ENCODE measurements around the gene GLB1L2. TPM values are rescaled to one million over a fixed set of nuclear protein-coding genes. Genes with fewer than 3 reads are reported as not detected.

The GLB1L2 gene
- polyA plus RNA-seq, 1 experiment = 0.11 TPM

DNA sequence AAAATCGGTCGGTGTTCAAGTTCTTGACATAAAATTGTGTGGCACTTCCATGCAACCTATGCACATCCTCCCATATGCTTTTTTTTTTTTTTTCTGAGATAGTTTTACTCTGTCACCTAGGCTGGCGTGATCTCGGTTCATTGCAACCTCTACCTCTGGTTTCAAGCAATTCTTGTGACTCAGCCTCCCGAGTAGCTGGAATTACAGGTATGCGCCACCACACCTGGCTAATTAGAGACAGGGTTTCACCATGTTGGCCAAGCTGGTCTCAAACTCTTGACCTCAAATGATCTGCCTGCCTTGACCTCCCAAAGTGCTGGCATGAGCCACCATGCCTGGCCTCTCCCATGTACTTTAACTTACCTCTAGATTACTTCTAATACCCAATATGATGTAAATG, 40.6 kb upstream of the GLB1L2 start:
- H3K27ac ChIP-seq (ENCODE audit: low read depth, low read length) = no peak overlapping the region
- H3K27me3 ChIP-seq (ENCODE audit: control insufficient read depth, insufficient read depth, low read length) = no peaks in the 10 kb centered on the region
- H3K9me3 ChIP-seq (ENCODE audit: control insufficient read depth, insufficient read depth, low read length) = no peaks in the 10 kb centered on the region; the same call in 1 of the 2 replicates
- CTCF ChIA-PET = interaction anchor here (0.6 kb wide), 1 partner anchor 550 kb away, joined by 4 read pairs; no protein-coding TSS in a partner anchor
- DNase-seq (ENCODE audit: low read depth, low spot score) = no peak
- no peak overlapping the region for H3K4me3 ChIP-seq (ENCODE audit: low read depth, low read length)
- TF ChIP-seq, protein P1, sequence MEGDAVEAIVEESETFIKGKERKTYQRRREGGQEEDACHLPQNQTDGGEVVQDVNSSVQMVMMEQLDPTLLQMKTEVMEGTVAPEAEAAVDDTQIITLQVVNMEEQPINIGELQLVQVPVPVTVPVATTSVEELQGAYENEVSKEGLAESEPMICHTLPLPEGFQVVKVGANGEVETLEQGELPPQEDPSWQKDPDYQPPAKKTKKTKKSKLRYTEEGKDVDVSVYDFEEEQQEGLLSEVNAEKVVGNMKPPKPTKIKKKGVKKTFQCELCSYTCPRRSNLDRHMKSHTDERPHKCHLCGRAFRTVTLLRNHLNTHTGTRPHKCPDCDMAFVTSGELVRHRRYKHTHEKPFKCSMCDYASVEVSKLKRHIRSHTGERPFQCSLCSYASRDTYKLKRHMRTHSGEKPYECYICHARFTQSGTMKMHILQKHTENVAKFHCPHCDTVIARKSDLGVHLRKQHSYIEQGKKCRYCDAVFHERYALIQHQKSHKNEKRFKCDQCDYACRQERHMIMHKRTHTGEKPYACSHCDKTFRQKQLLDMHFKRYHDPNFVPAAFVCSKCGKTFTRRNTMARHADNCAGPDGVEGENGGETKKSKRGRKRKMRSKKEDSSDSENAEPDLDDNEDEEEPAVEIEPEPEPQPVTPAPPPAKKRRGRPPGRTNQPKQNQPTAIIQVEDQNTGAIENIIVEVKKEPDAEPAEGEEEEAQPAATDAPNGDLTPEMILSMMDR (IDR thresholded peaks at IDR 0.05; ENCODE audit: low read depth, low read length) = no peak
- POLR2A ChIA-PET = interaction anchor here (0.6 kb wide), 1 partner anchor 18 kb away, joined by 3 read pairs; no protein-coding TSS in a partner anchor

- H3K27ac ChIP-seq (ENCODE audit: low read depth, low read length) = no peak overlapping the region
- H3K4me3 ChIP-seq (ENCODE audit: low read depth, low read length) = no peak overlapping the region
- H3K27me3 ChIP-seq (ENCODE audit: control insufficient read depth, insufficient read depth, low read length) = no peaks in the 10 kb centered on the region
- H3K9me3 ChIP-seq (ENCODE audit: control insufficient read depth, insufficient read depth, low read length) = no peaks in the 10 kb centered on the region; the same call in 1 of the 2 replicates
- no peak for DNase-seq (ENCODE audit: low read depth, low spot score)
- POLR2A ChIA-PET = no interaction called here
- CTCF ChIA-PET = no interaction called here
- TF ChIP-seq, protein P1 (IDR thresholded peaks at IDR 0.05; ENCODE audit: low read depth, low read length) = no peak
These were observed 39.1 kb upstream of the GLB1L2 start for GRCh38 chr11:134292661-134293060.

DNA sequence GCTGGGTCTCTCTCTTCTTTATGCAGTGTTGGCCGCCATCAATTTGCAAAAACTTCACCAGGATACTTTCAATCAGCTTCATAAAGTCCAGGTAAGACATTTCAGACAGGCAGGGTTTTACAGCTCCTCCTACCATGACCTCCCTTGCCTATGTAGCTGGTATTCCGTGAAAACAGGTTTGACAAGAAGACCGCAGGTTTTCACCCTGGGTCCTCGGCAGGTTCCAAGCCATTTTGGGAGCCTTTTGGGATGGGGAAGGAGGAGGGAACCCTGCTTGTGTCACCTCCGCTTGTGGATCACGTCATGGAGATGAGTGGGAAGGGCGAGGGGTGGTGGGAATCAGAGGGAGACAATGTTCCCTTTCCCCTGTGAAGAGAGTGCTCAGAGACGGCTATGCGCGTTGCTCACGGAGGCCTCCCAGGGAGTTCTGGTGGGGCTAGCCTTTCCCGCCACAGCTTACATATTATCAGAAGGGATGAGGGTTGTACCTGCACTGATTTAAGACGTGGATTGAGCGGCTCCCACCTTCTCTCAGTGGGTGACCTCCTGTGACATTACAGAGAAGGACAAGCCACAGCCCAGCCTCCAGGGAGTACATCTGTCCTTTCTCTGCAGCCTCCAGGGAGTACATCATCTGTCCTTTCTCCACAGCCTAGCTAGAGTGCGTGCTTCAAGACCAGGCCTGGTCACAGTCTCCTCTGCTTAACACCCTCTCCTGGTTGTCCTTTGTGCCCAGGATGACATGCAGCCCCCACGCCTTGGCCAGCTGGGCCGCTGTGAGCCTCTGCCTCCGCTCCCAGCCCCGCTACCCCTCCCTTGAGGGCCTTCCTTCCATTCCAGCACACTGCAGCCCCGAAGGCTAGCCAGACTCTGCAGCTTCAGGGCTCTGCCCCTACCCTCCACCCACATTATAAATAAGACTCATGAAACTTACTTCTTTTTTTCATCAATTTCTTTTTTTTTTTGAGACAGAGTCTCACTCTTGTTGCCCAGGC, 38.4 kb upstream of the GLB1L2 start:
- Histone ChIP-seq H3K27me3 (ENCODE audit: control insufficient read depth, insufficient read depth, low read length) (no peaks in the 10 kb centered on the region), H3K27ac (ENCODE audit: low read depth, low read length) (no peak overlapping the region), H3K4me3 (ENCODE audit: low read depth, low read length) (no peak overlapping the region), H3K9me3 (ENCODE audit: control insufficient read depth, insufficient read depth, low read length) (no peaks in the 10 kb centered on the region; the same call in 1 of the 2 replicates)
- POLR2A ChIA-PET = no interaction called here
- TF ChIP-seq, protein P1 (IDR thresholded peaks at IDR 0.05; ENCODE audit: low read depth, low read length) = no peak
- DNase-seq (ENCODE audit: low read depth, low spot score) = no peak
- CTCF ChIA-PET = no interaction called here

GRCh38 chr11:134294664-134295063, 37.1 kb upstream of the GLB1L2 start:
- Histone ChIP-seq H3K9me3 (ENCODE audit: control insufficient read depth, insufficient read depth, low read length) (no peaks in the 10 kb centered on the region; the same call in 1 of the 2 replicates), H3K27me3 (ENCODE audit: control insufficient read depth, insufficient read depth, low read length) (no peaks in the 10 kb centered on the region), H3K27ac (ENCODE audit: low read depth, low read length) (no peak overlapping the region), H3K4me3 (ENCODE audit: low read depth, low read length) (no peak overlapping the region)
- TF ChIP-seq, protein P1 (IDR thresholded peaks at IDR 0.05; ENCODE audit: low read depth, low read length) = no peak
- CTCF ChIA-PET = no interaction called here
- no peak for DNase-seq (ENCODE audit: low read depth, low spot score)
- POLR2A ChIA-PET = no interaction called here

- H3K9me3 ChIP-seq (ENCODE audit: control insufficient read depth, insufficient read depth, low read length) = 0 out of 2 replicates have a peak, but pooled peaks cover 4% of the 10 kb centered on the region
- no peak overlapping the region for H3K4me3 ChIP-seq (ENCODE audit: low read depth, low read length)
- no peak for DNase-seq (ENCODE audit: low read depth, low spot score)
- POLR2A ChIA-PET = no interaction called here
- TF ChIP-seq, protein P1 (IDR thresholded peaks at IDR 0.05; ENCODE audit: low read depth, low read length) = no peak
- no peak overlapping the region for H3K27ac ChIP-seq (ENCODE audit: low read depth, low read length)
- H3K27me3 ChIP-seq (ENCODE audit: control insufficient read depth, insufficient read depth, low read length) = no peaks in the 10 kb centered on the region
- CTCF ChIA-PET = no interaction called here
These were observed 19.6 kb upstream of the GLB1L2 start for GRCh38 chr11:134312223-134312622.
